Neural cell (in vitro differentiated cells): ENCODE data around the gene FBXO42.

Experiments used
- CTCF ChIP-seq: fragments of 450-650 bp; IDR thresholded peaks from 2 replicates; pipeline ENCODE4 v1.5.1; 2014; ENCODE audit warnings: antibody characterized with exemption, mild to moderate bottlenecking, moderate library complexity; ENCODE audit not compliant: poor library complexity, severe bottlenecking
- REST ChIP-seq: IDR thresholded peaks from 2 replicates; pipeline ENCODE4 v1.6.1; 2012; ENCODE audit warnings: borderline replicate concordance

- no peak for TF ChIP-seq CTCF
- TF ChIP-seq REST = no peak
These were observed 105.3 kb downstream of the FBXO42 start for GRCh38 chr1:16246961-16247360.
